ENCODE data around the gene GDPD3. TPM values are rescaled to one million over a fixed set of nuclear protein-coding genes. Genes with fewer than 3 reads are reported as not detected.

GDPD3 gene
- total and polyA plus RNA-seq, 2 experiments from 2014 or later = 0.94 to 1.4 TPM

GRCh38 chr16:30069611-30070462, 43.5 kb downstream of the GDPD3 start (continued):
- no peak for TF ChIP-seq REST (IDR thresholded peaks at IDR 0.05; ENCODE audit: unreplicated experiment)

- Histone ChIP-seq H3K27me3 (ENCODE audit: insufficient read depth) (no peaks in the 10 kb centered on the region), H3K4me3 (no peak overlapping the region), H3K27ac (ENCODE audit: low read depth) (no peak overlapping the region; the same call in 1 of the 2 replicates), H3K36me3 (ENCODE audit: insufficient read depth) (peaks cover 33% of the 10 kb centered on the region), H4K20me1 (replicated peaks; ENCODE audit: insufficient read depth) (peaks cover 42% of the 10 kb centered on the region), H3F3A (replicated peaks; ENCODE audit: low read depth) (peaks cover 67% of the 10 kb centered on the region), H3K9me2 (ENCODE audit: insufficient read depth) (no peaks in the 10 kb centered on the region), H3K4me2 (no peak overlapping the region), H3K79me2 (replicated peaks; ENCODE audit: insufficient read depth) (peaks cover 36% of the 10 kb centered on the region), H3K4me1 (ENCODE audit: insufficient read depth) (peaks cover 4% of the 10 kb centered on the region; the same call in 1 of the 2 replicates), H2AFZ (no peak overlapping the region)
- Mint-ChIP-seq H3K36me3 (ENCODE audit: low read depth) (peaks cover 69% of the 10 kb centered on the region), H3K27me3 (ENCODE audit: insufficient read depth, low read depth, poor library complexity) (peaks cover 23% of the 10 kb centered on the region), H3K9me3 (no peaks in the 10 kb centered on the region), H3K27ac (peak overlapping the region; percentile 66; the same call in 1 of the 2 replicates), H3K4me1 (peaks cover 13% of the 10 kb centered on the region), H3K4me3 (peak overlapping the region; percentile 47; the same call in 2 of the 3 replicates)
- DNase-seq (ENCODE audit: low spot score) = peak; percentile 57
- TF ChIP-seq CTCF (conservative IDR thresholded peaks at IDR 0.05; ENCODE audit: low read depth in 2 of 2) (peak; percentile 46), REST (IDR thresholded peaks at IDR 0.05; ENCODE audit: unreplicated experiment) (no peak)
- ATAC-seq = no peak
Observed at GRCh38 chr16:30068750-30069610, 44.4 kb downstream of the GDPD3 start.
